Sigmoid colon (tissue), 4 donors: ENCODE data around the gene NRM.

Source experiments
- EP300 ChIP-seq, 4 donors: sonication (generic); formaldehyde crosslinking; IDR thresholded peaks; one replicate each; pipeline ENCODE4 v1.6.1; 2017; ENCODE audit warnings: antibody characterized with exemption in 4 of 4
- POLR2A ChIP-seq, 2 donors: fragments of 450-650 bp; IDR thresholded peaks; one replicate each; pipeline ENCODE4 v1.6.1; 2016; ENCODE audit warnings: antibody characterized with exemption in 2 of 2, mild to moderate bottlenecking in 2 of 2, moderate library complexity in 2 of 2
- POLR2AphosphoS5 ChIP-seq, 4 donors: sonication (generic); formaldehyde crosslinking; IDR thresholded peaks; one replicate each; pipeline ENCODE4 v1.6.1; 2017; ENCODE audit warnings: antibody characterized with exemption in 4 of 4
- TF ChIP-seq, protein P1 (sequence below), 4 experiments: fragments of 450-650 bp in 3 of 4; fragments of 200-600 bp in 1 of 4; IDR thresholded peaks; one replicate each; pipeline ENCODE4 v1.5.1; 2016 to 2019; ENCODE audit warnings: antibody characterized with exemption in 4 of 4, mild to moderate bottlenecking in 3 of 4, moderate library complexity in 2 of 4

DNA sequence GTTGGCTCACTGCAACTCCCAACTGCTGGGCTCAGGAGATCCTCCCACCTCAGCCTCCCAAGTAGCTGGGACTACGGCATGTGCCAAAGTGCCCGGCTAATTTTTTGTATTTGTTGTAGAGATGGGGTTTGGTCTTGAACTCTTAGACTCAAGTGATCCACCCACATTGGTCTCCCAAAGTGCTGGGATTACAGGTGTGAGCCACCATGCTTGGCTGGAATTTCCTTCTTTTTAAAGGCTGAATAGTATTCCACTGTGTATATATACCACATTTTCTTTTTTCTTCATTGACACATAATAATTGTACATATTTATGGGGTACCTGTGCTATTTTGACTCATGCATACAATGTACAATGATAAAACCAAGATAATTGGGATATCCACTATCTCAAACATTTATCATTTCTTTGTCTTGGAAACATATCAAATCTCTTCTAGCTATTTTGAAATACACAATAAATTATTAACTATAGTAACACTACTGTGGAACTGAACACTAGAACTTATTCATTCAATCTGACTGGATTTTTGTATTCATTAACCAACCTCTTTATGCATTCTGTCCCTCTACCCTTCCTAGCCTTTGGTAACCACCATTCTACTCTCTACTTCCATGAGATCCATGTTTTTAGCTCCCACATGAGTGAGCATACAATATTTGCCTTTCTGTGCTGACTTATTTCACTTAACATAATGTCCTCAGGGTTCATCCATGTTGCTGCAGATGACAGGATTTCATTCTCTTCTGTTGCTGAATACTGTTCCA lies 18.5 kb upstream of the NRM start:
- TF ChIP-seq, protein P1, sequence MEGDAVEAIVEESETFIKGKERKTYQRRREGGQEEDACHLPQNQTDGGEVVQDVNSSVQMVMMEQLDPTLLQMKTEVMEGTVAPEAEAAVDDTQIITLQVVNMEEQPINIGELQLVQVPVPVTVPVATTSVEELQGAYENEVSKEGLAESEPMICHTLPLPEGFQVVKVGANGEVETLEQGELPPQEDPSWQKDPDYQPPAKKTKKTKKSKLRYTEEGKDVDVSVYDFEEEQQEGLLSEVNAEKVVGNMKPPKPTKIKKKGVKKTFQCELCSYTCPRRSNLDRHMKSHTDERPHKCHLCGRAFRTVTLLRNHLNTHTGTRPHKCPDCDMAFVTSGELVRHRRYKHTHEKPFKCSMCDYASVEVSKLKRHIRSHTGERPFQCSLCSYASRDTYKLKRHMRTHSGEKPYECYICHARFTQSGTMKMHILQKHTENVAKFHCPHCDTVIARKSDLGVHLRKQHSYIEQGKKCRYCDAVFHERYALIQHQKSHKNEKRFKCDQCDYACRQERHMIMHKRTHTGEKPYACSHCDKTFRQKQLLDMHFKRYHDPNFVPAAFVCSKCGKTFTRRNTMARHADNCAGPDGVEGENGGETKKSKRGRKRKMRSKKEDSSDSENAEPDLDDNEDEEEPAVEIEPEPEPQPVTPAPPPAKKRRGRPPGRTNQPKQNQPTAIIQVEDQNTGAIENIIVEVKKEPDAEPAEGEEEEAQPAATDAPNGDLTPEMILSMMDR (IDR thresholded peaks at IDR 0.05), result no peak
- TF ChIP-seq POLR2A (IDR thresholded peaks at IDR 0.05), result no peak
- no peak for TF ChIP-seq POLR2AphosphoS5 (IDR thresholded peaks at IDR 0.05)
- no peak for TF ChIP-seq EP300 (IDR thresholded peaks at IDR 0.05)
